ENCODE measurements around the gene RBM20.
"Not testable (repeated sequence)": the region's sequence is repeated elsewhere in the genome, so short reads cannot be mapped to it uniquely, and the experiment has no call there.

The RBM20 gene

GRCh38 chr10:110696436-110696835, 52.3 kb downstream of the RBM20 start:
- Mint-ChIP-seq H3K27ac (no peak overlapping the region), H3K36me3 (peaks cover 1% of the 10 kb centered on the region), H3K4me3 (no peak overlapping the region), H3K4me1 (no peaks in the 10 kb centered on the region), H3K27me3 (peaks cover 2% of the 10 kb centered on the region), H3K9me3 (peaks cover 11% of the 10 kb centered on the region)

GRCh38 chr10:110698340-110698739, 54.2 kb downstream of the RBM20 start:
- no peaks in the 10 kb centered on the region for H3K4me1 Mint-ChIP-seq
- peaks cover 1% of the 10 kb centered on the region for H3K9me3 Mint-ChIP-seq
- H3K27ac Mint-ChIP-seq, result no peak overlapping the region
- H3K4me3 Mint-ChIP-seq, result no peak overlapping the region
- H3K27me3 Mint-ChIP-seq, result no peaks in the 10 kb centered on the region
- peaks cover under 1% of the 10 kb centered on the region for H3K36me3 Mint-ChIP-seq

GRCh38 chr10:110698782-110699201, 54.7 kb downstream of the RBM20 start:
- H3K27me3 Mint-ChIP-seq, result no peaks in the 10 kb centered on the region
- H3K4me3 Mint-ChIP-seq, result no peak overlapping the region
- no peaks in the 10 kb centered on the region for H3K4me1 Mint-ChIP-seq
- H3K27ac Mint-ChIP-seq, result no peak overlapping the region
- no peaks in the 10 kb centered on the region for H3K9me3 Mint-ChIP-seq
- no peaks in the 10 kb centered on the region for H3K36me3 Mint-ChIP-seq

- Mint-ChIP-seq H3K4me1 (no peaks in the 10 kb centered on the region), H3K36me3 (peaks cover 2% of the 10 kb centered on the region), H3K27me3 (no peaks in the 10 kb centered on the region), H3K27ac (no peak overlapping the region), H3K4me3 (no peak overlapping the region), H3K9me3 (no peaks in the 10 kb centered on the region)
These were observed 55.8 kb downstream of the RBM20 start for GRCh38 chr10:110699859-110700468.

- no peaks in the 10 kb centered on the region for H3K4me1 Mint-ChIP-seq
- no peak overlapping the region for H3K4me3 Mint-ChIP-seq
These were observed 56.9 kb downstream of the RBM20 start for GRCh38 chr10:110700947-110701616.

GRCh38 chr10:110701617-110701971, 57.5 kb downstream of the RBM20 start:
- Mint-ChIP-seq H3K4me3 (no peak overlapping the region), H3K9me3 (no peaks in the 10 kb centered on the region), H3K27me3 (no peaks in the 10 kb centered on the region), H3K27ac (no peak overlapping the region), H3K36me3 (peaks cover 2% of the 10 kb centered on the region), H3K4me1 (no peaks in the 10 kb centered on the region)

More at GRCh38 chr10:110700947-110701616, 56.9 kb downstream of the RBM20 start:
- Mint-ChIP-seq H3K36me3 (peaks cover 2% of the 10 kb centered on the region), H3K27ac (no peak overlapping the region), H3K9me3 (no peaks in the 10 kb centered on the region), H3K27me3 (no peaks in the 10 kb centered on the region)

- Mint-ChIP-seq H3K27ac (no peak overlapping the region), H3K4me3 (no peak overlapping the region), H3K9me3 (no peaks in the 10 kb centered on the region), H3K4me1 (no peaks in the 10 kb centered on the region), H3K27me3 (no peaks in the 10 kb centered on the region), H3K36me3 (peaks cover 2% of the 10 kb centered on the region)
These were observed 59.9 kb downstream of the RBM20 start for GRCh38 chr10:110704070-110704469.

- Mint-ChIP-seq H3K27me3 (no peaks in the 10 kb centered on the region), H3K4me3 (no peak overlapping the region), H3K36me3 (peaks cover 2% of the 10 kb centered on the region), H3K27ac (no peak overlapping the region), H3K9me3 (no peaks in the 10 kb centered on the region), H3K4me1 (no peaks in the 10 kb centered on the region)
These were observed 60.9 kb downstream of the RBM20 start for GRCh38 chr10:110704906-110705476.

- not testable (repeated sequence) for H3K27ac Mint-ChIP-seq, H3K4me1 Mint-ChIP-seq, H3K27me3 Mint-ChIP-seq, H3K36me3 Mint-ChIP-seq, H3K9me3 Mint-ChIP-seq, H3K4me3 Mint-ChIP-seq
These were observed 61.5 kb downstream of the RBM20 start for GRCh38 chr10:110705596-110705995.

- H3K4me1 Mint-ChIP-seq, result no peaks in the 10 kb centered on the region
- H3K4me3 Mint-ChIP-seq, result no peak overlapping the region
- no peak overlapping the region for H3K27ac Mint-ChIP-seq
- peaks cover 2% of the 10 kb centered on the region for H3K36me3 Mint-ChIP-seq
- no peaks in the 10 kb centered on the region for H3K9me3 Mint-ChIP-seq
- no peaks in the 10 kb centered on the region for H3K27me3 Mint-ChIP-seq
These were observed 62.6 kb downstream of the RBM20 start for GRCh38 chr10:110706690-110707098.

GRCh38 chr10:110708776-110709443, 64.8 kb downstream of the RBM20 start:
- Mint-ChIP-seq H3K27me3 (no peaks in the 10 kb centered on the region), H3K36me3 (peaks cover 2% of the 10 kb centered on the region), H3K9me3 (no peaks in the 10 kb centered on the region), H3K4me1 (no peaks in the 10 kb centered on the region), H3K4me3 (no peak overlapping the region), H3K27ac (no peak overlapping the region)

- Mint-ChIP-seq H3K4me1 (no peaks in the 10 kb centered on the region), H3K36me3 (peaks cover 2% of the 10 kb centered on the region), H3K9me3 (no peaks in the 10 kb centered on the region), H3K27me3 (no peaks in the 10 kb centered on the region), H3K4me3 (no peak overlapping the region), H3K27ac (no peak overlapping the region)
These were observed 65.3 kb downstream of the RBM20 start for GRCh38 chr10:110709444-110709828.

- H3K4me3 Mint-ChIP-seq, result no peak overlapping the region
- no peaks in the 10 kb centered on the region for H3K4me1 Mint-ChIP-seq
- no peaks in the 10 kb centered on the region for H3K9me3 Mint-ChIP-seq
- no peak overlapping the region for H3K27ac Mint-ChIP-seq
- H3K27me3 Mint-ChIP-seq, result no peaks in the 10 kb centered on the region
- H3K36me3 Mint-ChIP-seq, result no peaks in the 10 kb centered on the region
These were observed 65.9 kb downstream of the RBM20 start for GRCh38 chr10:110709964-110710587.

GRCh38 chr10:110710621-110711020, 66.5 kb downstream of the RBM20 start:
- no peaks in the 10 kb centered on the region for H3K36me3 Mint-ChIP-seq
- H3K4me3 Mint-ChIP-seq, result no peak overlapping the region
- no peaks in the 10 kb centered on the region for H3K4me1 Mint-ChIP-seq
- no peaks in the 10 kb centered on the region for H3K9me3 Mint-ChIP-seq
- H3K27ac Mint-ChIP-seq, result no peak overlapping the region
- no peaks in the 10 kb centered on the region for H3K27me3 Mint-ChIP-seq

GRCh38 chr10:110711382-110711781, 67.2 kb downstream of the RBM20 start:
- H3K4me1 Mint-ChIP-seq, result no peaks in the 10 kb centered on the region
- H3K27ac Mint-ChIP-seq, result no peak overlapping the region
- H3K27me3 Mint-ChIP-seq, result no peaks in the 10 kb centered on the region
- H3K36me3 Mint-ChIP-seq, result no peaks in the 10 kb centered on the region
- no peak overlapping the region for H3K4me3 Mint-ChIP-seq
- no peaks in the 10 kb centered on the region for H3K9me3 Mint-ChIP-seq

- Mint-ChIP-seq H3K9me3 (no peaks in the 10 kb centered on the region), H3K4me3 (no peak overlapping the region), H3K27me3 (no peaks in the 10 kb centered on the region), H3K4me1 (no peaks in the 10 kb centered on the region), H3K36me3 (no peaks in the 10 kb centered on the region), H3K27ac (no peak overlapping the region)
These were observed 70.2 kb downstream of the RBM20 start for GRCh38 chr10:110714356-110714755.

Measured in activated naive CD4-positive, alpha-beta T cell treated with anti-CD3 and anti-CD28 coated beads, Interleukin-2, amount 50 U/mL, for 24 hours (primary cell).